Measurements from ENCODE around the gene NXPE3. TPM values are rescaled to one million over a fixed set of nuclear protein-coding genes. Genes with fewer than 3 reads are reported as not detected.

The NXPE3 gene
- total RNA-seq, 3 donors from 2014 or later (not counting 1 experiment from before 2014, with no cell fraction given), result 17.0 to 27.1 (median 21.1) TPM

DNA sequence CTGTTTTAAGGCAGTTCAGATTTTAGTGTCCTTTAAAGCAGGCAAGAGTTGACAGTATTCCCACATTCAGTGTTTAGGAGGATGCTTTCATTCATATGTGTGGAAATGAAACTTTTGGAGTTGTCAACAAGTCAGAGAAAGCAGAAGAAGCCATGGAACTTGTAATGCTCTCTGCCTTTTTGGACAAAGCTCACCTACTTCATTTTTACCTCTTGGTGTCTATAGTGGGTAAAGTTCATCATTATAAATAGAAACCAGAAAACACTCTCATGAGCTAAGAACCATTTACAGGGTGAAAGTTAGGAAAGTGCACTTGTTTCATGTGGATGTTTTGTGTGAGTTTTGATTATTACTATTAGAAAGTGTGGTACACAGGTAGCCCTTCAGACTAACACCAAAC is 61.1 kb downstream of the NXPE3 start:
- Mint-ChIP-seq H3K27me3 (ENCODE audit: low read depth in 2 of 2) (no peaks in the 10 kb centered on the region), H3K4me3 (no peak overlapping the region), H3K9me3 (no peaks in the 10 kb centered on the region), H3K4me1 (no peaks in the 10 kb centered on the region), H3K36me3 (no peaks in the 10 kb centered on the region), H3K27ac (no peak overlapping the region)
- H3K4me3 ChIP-seq (ENCODE audit: low read length), result no peak overlapping the region
- no peaks in the 10 kb centered on the region for H3K9me3 ChIP-seq (ENCODE audit: control insufficient read depth, insufficient read depth, low read length)
- DNase-seq (no peak), ATAC-seq (no peak)
- H3K27me3 ChIP-seq (ENCODE audit: control insufficient read depth, insufficient read depth, low read length), result no peaks in the 10 kb centered on the region
- H3K27ac ChIP-seq (ENCODE audit: low read length), result no peak overlapping the region
- H3K4me1 ChIP-seq (ENCODE audit: control insufficient read depth, insufficient read depth, low read length), result no peaks in the 10 kb centered on the region
- intact Hi-C loops (cut with micrococcal nuclease), result no loop called here
- TF ChIP-seq CTCF (IDR thresholded peaks at IDR 0.05), result no peak
- H3K36me3 ChIP-seq (ENCODE audit: control insufficient read depth, insufficient read depth, low read length), result no peaks in the 10 kb centered on the region

- Histone ChIP-seq H3K27ac (ENCODE audit: low read length) (no peak overlapping the region), H3K27me3 (ENCODE audit: control insufficient read depth, insufficient read depth, low read length) (no peaks in the 10 kb centered on the region), H3K36me3 (ENCODE audit: control insufficient read depth, insufficient read depth, low read length) (no peaks in the 10 kb centered on the region), H3K4me1 (ENCODE audit: control insufficient read depth, insufficient read depth, low read length) (no peaks in the 10 kb centered on the region), H3K9me3 (ENCODE audit: control insufficient read depth, insufficient read depth, low read length) (no peaks in the 10 kb centered on the region), H3K4me3 (ENCODE audit: low read length) (no peak overlapping the region)
- no peak for DNase-seq
- no peak for TF ChIP-seq CTCF (IDR thresholded peaks at IDR 0.05)
- intact Hi-C loops (cut with micrococcal nuclease), result no loop called here
- no peaks in the 10 kb centered on the region for H3K36me3 Mint-ChIP-seq
- WGBS (ENCODE audit: insufficient coverage), result 92% methylated on average over 2 of the region's 2 CpGs
- H3K27ac Mint-ChIP-seq, result no peak overlapping the region
- H3K4me1 Mint-ChIP-seq, result no peaks in the 10 kb centered on the region
- no peak overlapping the region for H3K4me3 Mint-ChIP-seq
- no peak for ATAC-seq
- H3K27me3 Mint-ChIP-seq (ENCODE audit: low read depth in 2 of 2), result no peaks in the 10 kb centered on the region
- H3K9me3 Mint-ChIP-seq, result no peaks in the 10 kb centered on the region
Observed at GRCh38 chr3:101842245-101842934, 63.4 kb downstream of the NXPE3 start.

DNA sequence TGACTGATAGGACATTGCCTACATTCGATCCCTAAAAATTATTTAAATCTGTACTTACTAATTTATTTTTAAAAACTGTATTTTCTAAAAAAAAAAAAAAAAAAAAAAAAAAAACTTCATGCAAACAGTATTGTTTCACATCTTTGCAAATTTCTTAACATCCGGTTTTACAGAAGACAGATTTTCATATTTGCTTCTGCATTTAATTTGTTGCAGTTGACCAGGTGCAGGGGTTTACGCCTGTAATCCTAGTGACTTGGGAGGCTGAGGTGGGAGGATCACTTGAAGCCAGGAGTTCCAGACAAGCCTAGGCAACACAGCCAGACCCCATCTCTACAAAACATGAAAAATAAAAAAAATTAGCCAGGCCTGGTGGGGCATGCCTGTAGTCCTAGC is 63.9 kb downstream of the NXPE3 start:
- H3K27me3 Mint-ChIP-seq (ENCODE audit: low read depth in 2 of 2), result no peaks in the 10 kb centered on the region
- H3K4me1 Mint-ChIP-seq, result no peaks in the 10 kb centered on the region
- H3K36me3 Mint-ChIP-seq, result no peaks in the 10 kb centered on the region
- Histone ChIP-seq H3K9me3 (ENCODE audit: control insufficient read depth, insufficient read depth, low read length) (no peaks in the 10 kb centered on the region), H3K4me3 (ENCODE audit: low read length) (no peak overlapping the region), H3K27me3 (ENCODE audit: control insufficient read depth, insufficient read depth, low read length) (no peaks in the 10 kb centered on the region), H3K27ac (ENCODE audit: low read length) (no peak overlapping the region), H3K4me1 (ENCODE audit: control insufficient read depth, insufficient read depth, low read length) (no peaks in the 10 kb centered on the region), H3K36me3 (ENCODE audit: control insufficient read depth, insufficient read depth, low read length) (no peaks in the 10 kb centered on the region)
- no peak overlapping the region for H3K27ac Mint-ChIP-seq
- H3K9me3 Mint-ChIP-seq, result no peaks in the 10 kb centered on the region
- H3K4me3 Mint-ChIP-seq, result no peak overlapping the region
- DNase-seq (no peak), ATAC-seq (no peak)
- intact Hi-C loops (cut with micrococcal nuclease), result no loop called here
- 80% methylated on average over 1 of the region's 3 CpGs for WGBS (ENCODE audit: insufficient coverage)
- TF ChIP-seq CTCF (IDR thresholded peaks at IDR 0.05), result no peak

GRCh38 chr3:101845425-101845824 is 66.4 kb downstream of the NXPE3 start:
- ATAC-seq (no peak), DNase-seq (no peak)
- H3K36me3 ChIP-seq (ENCODE audit: control insufficient read depth, insufficient read depth, low read length), result no peaks in the 10 kb centered on the region
- no peak overlapping the region for H3K27ac Mint-ChIP-seq
- H3K27ac ChIP-seq (ENCODE audit: low read length), result no peak overlapping the region
- no peak overlapping the region for H3K4me3 Mint-ChIP-seq
- 100% methylated on average over 1 of the region's 2 CpGs for WGBS (ENCODE audit: insufficient coverage)
- intact Hi-C loops (cut with micrococcal nuclease), result no loop called here
- H3K4me3 ChIP-seq (ENCODE audit: low read length), result no peak overlapping the region
- no peak for TF ChIP-seq CTCF (IDR thresholded peaks at IDR 0.05)
- H3K9me3 Mint-ChIP-seq, result no peaks in the 10 kb centered on the region
- H3K36me3 Mint-ChIP-seq, result peaks cover 2% of the 10 kb centered on the region
- H3K9me3 ChIP-seq (ENCODE audit: control insufficient read depth, insufficient read depth, low read length), result no peaks in the 10 kb centered on the region
- H3K27me3 Mint-ChIP-seq (ENCODE audit: low read depth in 2 of 2), result no peaks in the 10 kb centered on the region
- H3K27me3 ChIP-seq (ENCODE audit: control insufficient read depth, insufficient read depth, low read length), result no peaks in the 10 kb centered on the region
- H3K4me1 Mint-ChIP-seq, result peaks cover 6 to 14% of the 10 kb centered on the region in 2 donors
- H3K4me1 ChIP-seq (ENCODE audit: control insufficient read depth, insufficient read depth, low read length), result peaks cover 4% of the 10 kb centered on the region
